ENCODE measurements around the gene CREB3L2. TPM values are rescaled to one million over a fixed set of nuclear protein-coding genes. Genes with fewer than 3 reads are reported as not detected.
"Not testable (repeated sequence)": the region's sequence is repeated elsewhere in the genome, so short reads cannot be mapped to it uniquely, and the experiment has no call there.

The CREB3L2 gene
- total and polyA plus RNA-seq, 2 of the 13 experiments (the other 11 are each of a cell fraction or from before 2014, with no cell fraction given), result 22.1 to 41.1 TPM

DNA sequence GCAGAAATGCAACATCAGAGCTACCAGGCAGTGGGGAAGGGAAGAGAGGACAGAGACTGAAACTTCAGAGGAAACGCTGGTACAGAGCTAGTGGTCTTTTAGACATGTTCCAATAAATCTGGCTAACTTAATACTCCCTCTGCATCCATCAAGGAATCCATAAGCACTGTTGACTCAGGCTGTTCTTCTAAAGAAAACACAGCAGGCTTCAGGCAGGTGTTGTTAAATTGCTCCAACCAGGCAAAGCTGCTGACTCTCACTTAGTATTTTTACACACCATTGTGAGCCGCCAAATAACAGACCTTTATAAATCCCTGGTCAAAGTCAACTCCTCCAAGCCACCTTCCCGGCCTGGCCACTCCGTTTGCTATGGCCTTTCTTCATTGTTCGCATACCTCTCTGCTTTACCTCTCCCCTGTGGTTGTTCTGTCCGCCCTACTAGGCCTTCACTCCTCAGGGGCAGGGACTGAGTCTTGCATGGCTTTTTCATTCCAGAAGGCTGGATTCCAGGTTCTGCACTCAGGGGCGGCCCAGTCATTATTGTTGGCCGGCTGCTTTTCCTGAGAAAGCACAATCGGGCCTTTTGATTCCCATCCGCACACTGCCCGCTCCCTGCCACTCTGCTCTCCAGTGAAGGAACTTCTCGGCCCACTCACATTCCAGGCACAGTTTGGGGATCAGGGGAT, 18.4 kb downstream of the CREB3L2 start (continued):
- TF ChIP-seq ZNF687 (CRISPR knock-in tag; IDR thresholded peaks at IDR 0.05) (peak; percentile 48; the same call in 1 of the 2 replicates), ZBTB38 (CRISPR knock-in tag; IDR thresholded peaks at IDR 0.05) (0 out of 2 replicates have a peak, but pooled peaks have one; percentile 11)

GRCh38 chr7:137982394-137982793, 19.5 kb downstream of the CREB3L2 start:
- H2AFZ ChIP-seq (ENCODE audit: low read length); in situ Hi-C loops (cut with HindIII; ENCODE audit: extremely low pct_ligation_motif_present, low pct_unique_long_range_greater_than_20kb); H3K9me3 ChIP-seq (ENCODE audit: low read length); BruUV-seq (replicated peaks); H3K9ac ChIP-seq (ENCODE audit: insufficient read depth, low read depth, low read length); H3K27me3 ChIP-seq (ENCODE audit: control insufficient read depth in 1 of 2, insufficient read depth in 2 of 2, low read length in 2 of 2); H3K4me2 ChIP-seq (ENCODE audit: low read depth, low read length); DNase-seq (ENCODE audit: low spot score); H3K4me3 ChIP-seq (replicated peaks in 1 of 3; ENCODE audit: insufficient read depth in 1 of 3, low read depth in 2 of 3, low read length in 3 of 3); intact Hi-C loops (cut with micrococcal nuclease; ENCODE audit: unreplicated experiment); ATAC-seq; H4K20me1 ChIP-seq (ENCODE audit: insufficient read depth, low read length); H3K27ac ChIP-seq (ENCODE audit: extremely low read length, insufficient read depth, low read length); FAIRE-seq; CTCF ChIA-PET (ENCODE audit: low intra/inter-chr PET ratio, low total read pairs): not testable (repeated sequence)
- H3K79me2 ChIP-seq (ENCODE audit: insufficient read depth, low read length), result peaks cover 98% of the 10 kb centered on the region
- peaks cover 100% of the 10 kb centered on the region for H3K4me1 ChIP-seq (ENCODE audit: insufficient read depth, low read length)
- 95% methylated on average over 6 of the region's 6 CpGs for WGBS (ENCODE audit: low lambda C conversion rate)
- POLR2A ChIA-PET, result interaction anchor here (0.9 to 1.5 kb wide), 3 partner anchors 8 to 14 kb away, joined by 3 read pairs; no protein-coding TSS in a partner anchor
- H3K36me3 ChIP-seq (replicated peaks in 1 of 2; ENCODE audit: control insufficient read depth in 1 of 2, insufficient read depth in 2 of 2, low read length in 2 of 2), result peaks cover 13 to 52% of the 10 kb centered on the region in 2 experiments
- peak; percentile 99 for TF ChIP-seq ZNF430 (CRISPR knock-in tag; IDR thresholded peaks at IDR 0.05)
